ENCODE results near the gene ANKRD16. TPM values are rescaled to one million over a fixed set of nuclear protein-coding genes. Genes with fewer than 3 reads are reported as not detected.

The ANKRD16 gene
- total and polyA plus RNA-seq, 2 of the 13 experiments (the other 11 are each of a cell fraction or from before 2014, with no cell fraction given) = 8.0 to 11.4 TPM

GRCh38 chr10:5873515-5873995, 16.1 kb downstream of the ANKRD16 start (continued):
- TF ChIP-seq, protein P1, sequence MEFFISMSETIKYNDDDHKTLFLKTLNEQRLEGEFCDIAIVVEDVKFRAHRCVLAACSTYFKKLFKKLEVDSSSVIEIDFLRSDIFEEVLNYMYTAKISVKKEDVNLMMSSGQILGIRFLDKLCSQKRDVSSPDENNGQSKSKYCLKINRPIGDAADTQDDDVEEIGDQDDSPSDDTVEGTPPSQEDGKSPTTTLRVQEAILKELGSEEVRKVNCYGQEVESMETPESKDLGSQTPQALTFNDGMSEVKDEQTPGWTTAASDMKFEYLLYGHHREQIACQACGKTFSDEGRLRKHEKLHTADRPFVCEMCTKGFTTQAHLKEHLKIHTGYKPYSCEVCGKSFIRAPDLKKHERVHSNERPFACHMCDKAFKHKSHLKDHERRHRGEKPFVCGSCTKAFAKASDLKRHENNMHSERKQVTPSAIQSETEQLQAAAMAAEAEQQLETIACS (CRISPR knock-in tag; IDR thresholded peaks at IDR 0.05) = no peak
- TF ChIP-seq ZNF256 (CRISPR knock-in tag; conservative IDR thresholded peaks at IDR 0.05) (no peak), RAD21 (CRISPR knock-in tag; IDR thresholded peaks at IDR 0.05) (peak; percentile 37; the same call in 1 of the 2 replicates), TBP (CRISPR knock-in tag; IDR thresholded peaks at IDR 0.05) (no peak), STAG1 (CRISPR knock-in tag; IDR thresholded peaks at IDR 0.05) (peak; percentile 60), NCOA5 (CRISPR knock-in tag; IDR thresholded peaks at IDR 0.05) (no peak), KLF13 (CRISPR knock-in tag; IDR thresholded peaks at IDR 0.05) (no peak), TFAP4 (IDR thresholded peaks at IDR 0.05; ENCODE audit: borderline replicate concordance, low read depth) (no peak), CHD4 (IDR thresholded peaks at IDR 0.05; ENCODE audit: borderline replicate concordance, low read length) (no peak), ZFP36L2 (CRISPR knock-in tag; IDR thresholded peaks at IDR 0.05) (no peak), MXD3 (CRISPR knock-in tag; IDR thresholded peaks at IDR 0.05) (no peak), REPIN1 (CRISPR knock-in tag; IDR thresholded peaks at IDR 0.05; ENCODE audit: borderline replicate concordance, low read depth) (no peak), ZNF274 (CRISPR knock-in tag; IDR thresholded peaks at IDR 0.05) (no peak)
